Colonic mucosa (tissue), 4 donors: ENCODE data around the gene MIEF2. TPM values are rescaled to one million over a fixed set of nuclear protein-coding genes. Genes with fewer than 3 reads are reported as not detected.

ENCODE experiments used
- DNase-seq: peaks from one replicate; pipeline ENCODE4 v3.0.0-alpha.2; 2020
- H3K27ac ChIP-seq: fragments of 200-600 bp; one replicate; pipeline ENCODE4 v1.8.0; 2021
- H3K27me3 ChIP-seq: fragments of 200-600 bp; one replicate; pipeline ENCODE4 v1.8.0; 2021
- H3K36me3 ChIP-seq: fragments of 200-600 bp; one replicate; pipeline ENCODE4 v1.8.0; 2021
- H3K4me1 ChIP-seq: fragments of 200-600 bp; one replicate; pipeline ENCODE4 v1.8.0; 2021; ENCODE audit warnings: mild to moderate bottlenecking
- H3K4me3 ChIP-seq: fragments of 200-600 bp; one replicate; pipeline ENCODE4 v1.8.0; 2021
- H3K9ac ChIP-seq, 2 donors: one replicate each; pipeline ENCODE4 v1.7.0; 2013; ENCODE audit warnings: control low read depth in 2 of 2, low read depth in 2 of 2, low read length in 2 of 2
- H3K9me3 ChIP-seq: fragments of 200-600 bp; one replicate; pipeline ENCODE4 v1.8.0; 2021
- CTCF ChIP-seq: fragments of 200-600 bp; IDR thresholded peaks from one replicate; pipeline ENCODE4 v1.8.0; 2022; ENCODE audit warnings: antibody characterized with exemption, mild to moderate bottlenecking
- intact Hi-C: fragments of 100-400 bp; cut with DNase I; formaldehyde crosslinking; loops from one replicate; pipeline ENCODE4 v1.14.1; 2022
- total RNA-seq, 2 donors: library from RNA; stranded (reverse); fragmentation: NEBNext Ultra II Directional in 1 of 2; extraction: Animal tissue kit (Norgen Biotek cat#: 25700) in 1 of 2; gene quantifications; one replicate each; pipeline ENCODE4 v1.2.1, GENCODE V29; 2021
- donor health status: healthy.
- donor health status: DM: no; HTN: no; CAD: no.
- donor health status: DM: no; HTN: no; CAD: no.

The MIEF2 gene
- total RNA-seq, 2 donors from 2014 or later = 13.2 to 15.3 TPM

- no peak overlapping the region for H3K4me3 ChIP-seq
- H3K9me3 ChIP-seq = no peaks in the 10 kb centered on the region
- no peaks in the 10 kb centered on the region for H3K27me3 ChIP-seq
- no peak for DNase-seq
- TF ChIP-seq CTCF = no peak
- peak overlapping the region in 1 of 2 donors; percentile 91 for H3K9ac ChIP-seq
- peaks cover 3% of the 10 kb centered on the region for H3K36me3 ChIP-seq
- H3K4me1 ChIP-seq = peaks cover 13% of the 10 kb centered on the region
- H3K27ac ChIP-seq = no peak overlapping the region
- intact Hi-C loops = no loop called here
Measured at GRCh38 chr17:18262111-18262510, 1.6 kb downstream of the MIEF2 start.

GRCh38 chr17:18262641-18263040 is 2.2 kb downstream of the MIEF2 start:
- Histone ChIP-seq H3K9me3 (no peaks in the 10 kb centered on the region), H3K36me3 (peaks cover 3% of the 10 kb centered on the region), H3K4me3 (no peak overlapping the region), H3K9ac (no peak overlapping the region), H3K27me3 (no peaks in the 10 kb centered on the region), H3K27ac (no peak overlapping the region), H3K4me1 (peaks cover 8% of the 10 kb centered on the region)
- TF ChIP-seq CTCF = no peak
- DNase-seq = no peak
- intact Hi-C loops = no loop called here

- Histone ChIP-seq H3K4me1 (peaks cover 8% of the 10 kb centered on the region), H3K9me3 (no peaks in the 10 kb centered on the region), H3K4me3 (no peak overlapping the region), H3K9ac (no peak overlapping the region), H3K36me3 (peaks cover 3% of the 10 kb centered on the region), H3K27me3 (no peaks in the 10 kb centered on the region), H3K27ac (no peak overlapping the region)
- no peak for TF ChIP-seq CTCF
- no peak for DNase-seq
- intact Hi-C loops = no loop called here
Measured at GRCh38 chr17:18263885-18264682, 3.6 kb downstream of the MIEF2 start.

- no peak for TF ChIP-seq CTCF
- Histone ChIP-seq H3K27ac (no peak overlapping the region), H3K4me3 (no peak overlapping the region), H3K27me3 (no peaks in the 10 kb centered on the region), H3K36me3 (peaks cover 3% of the 10 kb centered on the region), H3K9me3 (no peaks in the 10 kb centered on the region), H3K4me1 (no peaks in the 10 kb centered on the region), H3K9ac (no peak overlapping the region)
- DNase-seq = no peak
- intact Hi-C loops = no loop called here
Measured at GRCh38 chr17:18267366-18267765, 6.9 kb downstream of the MIEF2 start.

- Histone ChIP-seq H3K36me3 (peaks cover 3% of the 10 kb centered on the region), H3K9ac (no peak overlapping the region), H3K27me3 (no peaks in the 10 kb centered on the region), H3K4me3 (no peak overlapping the region), H3K4me1 (no peaks in the 10 kb centered on the region), H3K27ac (no peak overlapping the region), H3K9me3 (no peaks in the 10 kb centered on the region)
- intact Hi-C loops = no loop called here
- no peak for TF ChIP-seq CTCF
- no peak for DNase-seq
Measured at GRCh38 chr17:18267927-18268711, 7.7 kb downstream of the MIEF2 start.
